AG09319 (cell line): ENCODE results near the gene TBC1D14.

Experiments
- DNase-seq: peaks from one replicate; pipeline ENCODE4 v3.0.0-alpha.2; 2010; ENCODE audit warnings: low read depth; ENCODE audit errors: extremely low read depth
- CTCF ChIP-seq: IDR thresholded peaks from 2 replicates; pipeline ENCODE4 v1.5.1; 2011; ENCODE audit warnings: low read depth, mild to moderate bottlenecking, inconsistent platforms, low read length, moderate library complexity

The TBC1D14 gene

GRCh38 chr4:7017446-7018048, 107.9 kb downstream of the TBC1D14 start:
- DNase-seq: no peak
- no peak for TF ChIP-seq CTCF

- no peak for TF ChIP-seq CTCF
- DNase-seq: no peak
Measured at GRCh38 chr4:7018281-7018680, 108.7 kb downstream of the TBC1D14 start.

- no peak for DNase-seq
- TF ChIP-seq CTCF: no peak
Measured at GRCh38 chr4:7019367-7019766, 109.7 kb downstream of the TBC1D14 start.

- no peak for TF ChIP-seq CTCF
- no peak for DNase-seq
Measured at GRCh38 chr4:7020290-7020689, 110.7 kb downstream of the TBC1D14 start.

- no peak for TF ChIP-seq CTCF
- no peak for DNase-seq
Measured at GRCh38 chr4:7020856-7021255, 111.2 kb downstream of the TBC1D14 start.

- DNase-seq: no peak
- TF ChIP-seq CTCF: no peak
Measured at GRCh38 chr4:7021355-7021754, 111.7 kb downstream of the TBC1D14 start.

GRCh38 chr4:7021930-7022664, 112.5 kb downstream of the TBC1D14 start:
- peak; percentile 34 for DNase-seq

More at GRCh38 chr4:7021930-7022664, 112.5 kb downstream of the TBC1D14 start:
- no peak for TF ChIP-seq CTCF
